H1 (cell line): Measurements from ENCODE around the gene CFAP54. TPM values are rescaled to one million over a fixed set of nuclear protein-coding genes. Genes with fewer than 3 reads are reported as not detected.

ENCODE experiments used
- CTCF ChIA-PET: fragments of 300-600 bp; sonication (Branson Sonifier 250); formaldehyde crosslinking; loops from one replicate; lab custom pipeline; 2021; ENCODE audit not compliant: partially characterized antibody; lab: Charles Lee
- POLR2A ChIA-PET: fragments of 300-600 bp; sonication (Branson Sonifier 250); formaldehyde crosslinking; loops from one replicate; lab custom pipeline; 2021; ENCODE audit warnings: inconsistent platforms; ENCODE audit not compliant: partially characterized antibody; lab: Charles Lee
- DNase-seq, 2 experiments: peaks; one replicate each; pipeline versions ENCODE4 v3.0.0 to v3.0.0-alpha.2; 2010 to 2022; ENCODE audit warnings: low spot score in 2 of 2, low read depth in 1 of 2, mixed read lengths in 1 of 2
- FAIRE-seq: peaks from 2 replicates; lab custom pipeline; 2011; peaks lifted over from hg19 to GRCh38; lab: Jason Lieb, UNC
- H2AFZ ChIP-seq: 2 replicates; pipeline ENCODE4 v1.8.1; 2012; ENCODE audit warnings: low read length, inconsistent platforms
- H2AK5ac ChIP-seq: 2 replicates; pipeline ENCODE4 v1.6.1; 2013; ENCODE audit warnings: low read depth, low read length
- H2BK120ac ChIP-seq: replicated peaks from 2 replicates; pipeline ENCODE3; 2013; ENCODE audit warnings: low read depth, low read length, inconsistent platforms
- H2BK12ac ChIP-seq: 2 replicates; pipeline ENCODE4 v1.6.1; 2013; ENCODE audit warnings: low read depth, low read length
- H2BK15ac ChIP-seq: 2 replicates; pipeline ENCODE4 v1.6.1; 2013; ENCODE audit warnings: low read length
- H2BK20ac ChIP-seq: 2 replicates; pipeline ENCODE4 v1.6.1; 2013; ENCODE audit warnings: low read length
- H2BK5ac ChIP-seq: 2 replicates; pipeline ENCODE4 v1.6.1; 2013; ENCODE audit warnings: low read depth, low read length
- H3K14ac ChIP-seq: 2 replicates; pipeline ENCODE4 v1.6.1; 2013; ENCODE audit warnings: inconsistent platforms; ENCODE audit not compliant: insufficient read length
- H3K18ac ChIP-seq: 2 replicates; pipeline ENCODE4 v1.6.1; 2013; ENCODE audit warnings: low read length; ENCODE audit errors: extremely low read depth
- H3K23ac ChIP-seq: 2 replicates; pipeline ENCODE4 v1.6.1; 2013; ENCODE audit warnings: inconsistent platforms; ENCODE audit not compliant: insufficient read length
- H3K23me2 ChIP-seq: 2 replicates; pipeline ENCODE4 v1.6.1; 2013; ENCODE audit warnings: low read depth, low read length
- H3K27ac ChIP-seq: 2 replicates; pipeline ENCODE4 v1.6.1; 2011; ENCODE audit warnings: low read depth, low read length, inconsistent platforms
- H3K27me3 ChIP-seq, 4 experiments: replicated peaks in 1 of 4; 1 replicate in 1 of 4; 2 replicates in 3 of 4; pipeline versions ENCODE4 v1.6.1 to v1.8.1; 2011 to 2013; ENCODE audit warnings: low read length in 3 of 4, mild to moderate bottlenecking in 3 of 4, inconsistent platforms in 2 of 4, mixed read lengths in 2 of 4, moderate library complexity in 1 of 4; ENCODE audit not compliant: control insufficient read depth in 3 of 4, insufficient read depth in 3 of 4; ENCODE audit errors: extremely low read depth in 1 of 4
- H3K36me3 ChIP-seq, 4 experiments: 2 replicates each; pipeline versions ENCODE4 v1.6.1 to v1.8.1; 2011 to 2013; ENCODE audit warnings: mild to moderate bottlenecking in 4 of 4, low read length in 3 of 4, moderate library complexity in 2 of 4, control low read depth in 1 of 4, inconsistent platforms in 1 of 4; ENCODE audit not compliant: insufficient read depth in 4 of 4, control insufficient read depth in 2 of 4
- H3K4ac ChIP-seq: replicated peaks from 2 replicates; pipeline ENCODE3; 2013; ENCODE audit warnings: low read length, low read depth, mixed read lengths, inconsistent platforms; ENCODE audit not compliant: insufficient read length
- H3K4me1 ChIP-seq, 4 experiments: replicated peaks in 1 of 4; 1 replicate in 1 of 4; 2 replicates in 3 of 4; pipeline versions ENCODE4 v1.6.1 to v1.8.1; 2011 to 2013; ENCODE audit warnings: low read length in 3 of 4, inconsistent platforms in 2 of 4, mixed read lengths in 1 of 4; ENCODE audit not compliant: insufficient read depth in 4 of 4, control insufficient read depth in 3 of 4
- H3K4me2 ChIP-seq, 2 experiments: 2 replicates each; pipeline versions ENCODE4 v1.6.1 to v1.8.1; 2011 to 2013; ENCODE audit warnings: low read depth in 2 of 2, low read length in 2 of 2, control low read depth in 1 of 2, inconsistent platforms in 1 of 2, mild to moderate bottlenecking in 1 of 2; ENCODE audit not compliant: insufficient read depth in 1 of 2
- H3K4me3 ChIP-seq, 4 experiments: fragments of 200-600, 300-600 bp in 1 of 4; sonication (generic), shearing (Covaris generic), sonication (Bioruptor Twin) in 1 of 4; 2 replicates each; pipeline versions ENCODE4 v1.5.1 to v1.8.1; 2011 to 2016; ENCODE audit warnings: low read length in 4 of 4, low read depth in 3 of 4, control low read depth in 2 of 4, inconsistent platforms in 2 of 4, mild to moderate bottlenecking in 2 of 4, mixed read lengths in 1 of 4, moderate library complexity in 1 of 4; ENCODE audit not compliant: insufficient read depth in 2 of 4; ENCODE audit errors: extremely low read depth in 1 of 4
- H3K56ac ChIP-seq: replicated peaks from 2 replicates; pipeline ENCODE3; 2013; ENCODE audit warnings: low read depth, mild to moderate bottlenecking, mixed read lengths, low read length, inconsistent platforms; ENCODE audit not compliant: insufficient read length
- H3K79me1 ChIP-seq: 2 replicates; pipeline ENCODE4 v1.6.1; 2013; ENCODE audit warnings: low read depth, low read length, control low read depth
- H3K79me2 ChIP-seq, 2 experiments: 2 replicates each; pipeline versions ENCODE4 v1.6.1 to v1.8.1; 2012 to 2013; ENCODE audit warnings: low read length in 2 of 2, mild to moderate bottlenecking in 2 of 2, inconsistent platforms in 1 of 2; ENCODE audit not compliant: insufficient read depth in 2 of 2, control insufficient read depth in 1 of 2
- H3K9ac ChIP-seq, 4 experiments: replicated peaks in 1 of 4; 1 replicate in 1 of 4; 2 replicates in 3 of 4; pipeline versions ENCODE4 v1.6.1 to v1.8.1; 2011 to 2013; ENCODE audit warnings: low read depth in 3 of 4, low read length in 3 of 4, control low read depth in 2 of 4, mild to moderate bottlenecking in 2 of 4, moderate library complexity in 2 of 4, inconsistent platforms in 1 of 4; ENCODE audit errors: extremely low read depth in 1 of 4
- H3K9me3 ChIP-seq, 2 experiments: 2 replicates each; pipeline versions ENCODE4 v1.6.1 to v1.8.1; 2012 to 2013; ENCODE audit warnings: mild to moderate bottlenecking in 2 of 2, moderate library complexity in 2 of 2, control low read depth in 1 of 2, inconsistent platforms in 1 of 2, low read depth in 1 of 2, low read length in 1 of 2, mixed read lengths in 1 of 2; ENCODE audit not compliant: insufficient read depth in 2 of 2
- H4K20me1 ChIP-seq, 2 experiments: replicated peaks in 1 of 2; 2 replicates each; pipeline versions ENCODE3 to v1.8.1; 2011 to 2013; ENCODE audit warnings: inconsistent platforms in 2 of 2, low read length in 2 of 2, mild to moderate bottlenecking in 1 of 2; ENCODE audit not compliant: insufficient read depth in 2 of 2, control insufficient read depth in 1 of 2
- H4K5ac ChIP-seq: 2 replicates; pipeline ENCODE4 v1.6.1; 2013; ENCODE audit warnings: low read length, low read depth, mixed read lengths, inconsistent platforms; ENCODE audit not compliant: insufficient read length
- H4K8ac ChIP-seq: 2 replicates; pipeline ENCODE4 v1.8.0; 2013; ENCODE audit warnings: mild to moderate bottlenecking, moderate library complexity, low read length, inconsistent platforms; ENCODE audit not compliant: insufficient read depth; ENCODE audit errors: extremely low read depth
- H4K91ac ChIP-seq: replicated peaks from 2 replicates; pipeline ENCODE3; 2013; ENCODE audit warnings: low read length, mixed read lengths, inconsistent platforms; ENCODE audit not compliant: insufficient read length
- BCL11A ChIP-seq, 2 experiments: IDR thresholded peaks; one replicate each; pipeline ENCODE4 v1.6.1; 2011; ENCODE audit warnings: low read depth in 2 of 2, low read length in 2 of 2, mild to moderate bottlenecking in 2 of 2
- CBX5 ChIP-seq: fragments of 300-800, 300-1000 bp; sonication (generic); IDR thresholded peaks from 2 replicates; pipeline ENCODE4 v1.7.1; 2016; ENCODE audit warnings: antibody characterized with exemption, low read length, low read depth
- CBX8 ChIP-seq: fragments of 300-800, 300-1000 bp; sonication (generic); IDR thresholded peaks from 2 replicates; pipeline ENCODE4 v1.7.1; 2016; ENCODE audit warnings: low read depth, low read length, borderline replicate concordance
- EGR1 ChIP-seq: IDR thresholded peaks from 2 replicates; pipeline ENCODE4 v1.6.1; 2011; ENCODE audit warnings: low read depth, low read length, borderline replicate concordance
- GABPA ChIP-seq: IDR thresholded peaks from 2 replicates; pipeline ENCODE4 v1.6.1; 2011; ENCODE audit warnings: mild to moderate bottlenecking, low read length, moderate library complexity, borderline replicate concordance; ENCODE audit not compliant: insufficient read depth
- KDM5A ChIP-seq: fragments of 200-600 bp; IDR thresholded peaks from 2 replicates; pipeline ENCODE4 v1.7.1; 2012; ENCODE audit warnings: mild to moderate bottlenecking, low read length, inconsistent platforms, mixed read lengths
- MAFK ChIP-seq: IDR thresholded peaks from 2 replicates; pipeline ENCODE4 v1.6.1; 2012; ENCODE audit warnings: low read depth, mild to moderate bottlenecking, improper control_type of control experiment, low read length
- POLR2A ChIP-seq, 2 experiments: IDR thresholded peaks; 1 replicate in 1 of 2; 2 replicates in 1 of 2; pipeline ENCODE4 v1.6.1; 2011; ENCODE audit warnings: low read depth in 2 of 2, low read length in 2 of 2, mild to moderate bottlenecking in 2 of 2; ENCODE audit errors: control extremely low read depth in 1 of 2
- SUZ12 ChIP-seq: fragments of 200-600 bp; sonication (generic); IDR thresholded peaks from 2 replicates; pipeline ENCODE4 v1.6.1; 2012; ENCODE audit warnings: mild to moderate bottlenecking, inconsistent platforms, low read length, moderate library complexity, mixed read lengths
- TEAD4 ChIP-seq: IDR thresholded peaks from 2 replicates; pipeline ENCODE4 v1.6.1; 2012; ENCODE audit warnings: low read depth, low read length, inconsistent platforms, mixed read lengths
- WGBS, 2 experiments: shearing (Covaris generic) in 1 of 2; methylation state at CpG; one replicate each; pipeline versions ENCODE4 v1.1.6 to v1.1.7; 2013 to 2015; ENCODE audit warnings: low lambda C conversion rate in 2 of 2, mixed read lengths in 2 of 2, inconsistent platforms in 1 of 2, low coverage in 1 of 2, missing lambda C conversion rate in 1 of 2; ENCODE audit not compliant: insufficient replicate concordance in 2 of 2, insufficient coverage in 1 of 2, insufficient read length in 1 of 2; ENCODE audit errors: extremely low coverage in 1 of 2, missing lambda C conversion rate in 1 of 2; 5-methylcytosine and 5-hydroxymethylcytosine counted together
- polyA plus RNA-seq, 7 experiments: library from polyadenylated mRNA; depleted of rRNA in 3 of 7; stranded (reverse) in 5 of 7; unstranded in 2 of 7; fragments of >200 nt in 5 of 7; fragments of 200-250 nt in 2 of 7; gene quantifications; 1 replicate in 5 of 7; 2 replicates in 1 of 7; 4 replicates in 1 of 7; pipeline versions ENCODE4 v1.2.1 to v1.2.3, GENCODE V29; 2011 to 2013; ENCODE audit warnings: missing spikeins in 2 of 7, mixed read lengths in 2 of 7
- total RNA-seq: library from RNA; stranded (reverse); fragmentation: NEBNext Ultra II Directional; extraction: Animal tissue kit (Norgen Biotek cat#: 25700); gene quantifications from 2 replicates; pipeline ENCODE4 v1.2.1, GENCODE V29; 2021
- TF ChIP-seq, protein P1 (sequence below): IDR thresholded peaks from 2 replicates; pipeline ENCODE4 v1.6.1; 2011; ENCODE audit warnings: low read length, improper control_type of control experiment
- TF ChIP-seq, protein P2 (sequence below): IDR thresholded peaks from 2 replicates; pipeline ENCODE4 v1.6.1; 2012; ENCODE audit warnings: low read length, inconsistent platforms

Gene CFAP54
- total and polyA plus RNA-seq, 2 of the 8 experiments (the other 6 are each of a cell fraction or from before 2014, with no cell fraction given) = 0.17 to 0.33 TPM

DNA sequence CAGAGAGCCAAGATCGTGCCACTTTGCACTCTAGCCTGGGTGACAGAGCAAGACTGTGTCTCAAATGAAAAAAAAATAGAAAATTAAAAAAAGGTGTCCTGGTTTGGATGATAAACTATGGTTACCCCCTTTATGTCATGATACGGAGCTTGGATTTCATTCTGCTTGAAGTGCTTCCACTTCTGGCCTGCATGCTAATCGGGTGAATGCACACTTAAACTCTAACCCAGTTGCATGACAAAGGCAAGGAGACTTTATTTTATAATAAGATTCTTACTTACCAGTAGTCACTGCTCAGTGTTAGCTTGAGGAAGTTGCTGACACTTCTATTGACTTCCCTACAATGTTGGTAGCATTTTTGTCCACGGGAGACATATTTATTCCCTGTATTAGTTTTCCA is 24.3 kb downstream of the CFAP54 start:
- no peak overlapping the region for H3K4me3 ChIP-seq
- no peak overlapping the region for H2BK120ac ChIP-seq
- no peak overlapping the region for H4K8ac ChIP-seq
- H3K23me2 ChIP-seq = no peaks in the 10 kb centered on the region
- H3K4me2 ChIP-seq = no peak overlapping the region
- no peak overlapping the region for H2BK5ac ChIP-seq
- H3K36me3 ChIP-seq = no peaks in the 10 kb centered on the region
- DNase-seq (no peak), FAIRE-seq (no peak)
- H4K91ac ChIP-seq = no peak overlapping the region
- H2AFZ ChIP-seq = no peak overlapping the region
- 91% methylated on average over 4 of the region's 4 CpGs; no CpG with 5 or more reads in 1 of the 2 experiments for WGBS, 2 experiments
- no peaks in the 10 kb centered on the region for H4K20me1 ChIP-seq
- H3K14ac ChIP-seq = no peak overlapping the region
- H3K4me1 ChIP-seq = peaks cover 0 to 7% (median 0%) of the 10 kb centered on the region in 4 experiments; a peak in 1 of 7 replicates
- H2BK20ac ChIP-seq = no peak overlapping the region
- H3K79me2 ChIP-seq = no peaks in the 10 kb centered on the region
- no peak overlapping the region for H3K4ac ChIP-seq
- H3K18ac ChIP-seq = no peak overlapping the region
- H4K5ac ChIP-seq = no peak overlapping the region
- H2BK12ac ChIP-seq = no peak overlapping the region
- H3K23ac ChIP-seq = no peak overlapping the region
- H3K27me3 ChIP-seq = no peaks in the 10 kb centered on the region
- no peak overlapping the region for H2AK5ac ChIP-seq
- H3K27ac ChIP-seq = no peak overlapping the region
- H3K9ac ChIP-seq = no peak overlapping the region
- no peaks in the 10 kb centered on the region for H3K9me3 ChIP-seq
- ChIA-PET CTCF (interaction anchor here (1.2 to 2.2 kb wide), 4 partner anchors 8 to 453 kb away, joined by 3 to 5 read pairs (median 4); no protein-coding TSS in a partner anchor), POLR2A (no interaction called here)
- no peak overlapping the region for H3K56ac ChIP-seq
- no peak overlapping the region for H2BK15ac ChIP-seq
- H3K79me1 ChIP-seq = no peaks in the 10 kb centered on the region
- TF ChIP-seq CBX8 (no peak), TEAD4 (no peak), MAFK (no peak), EGR1 (no peak), SUZ12 (no peak), GABPA (no peak), CBX5 (no peak), BCL11A (IDR thresholded peaks at IDR 0.05; ENCODE audit: low read depth in 2 of 2, low read length in 2 of 2) (no peak), POLR2A (IDR thresholded peaks at IDR 0.05; ENCODE audit: control extremely low read depth in 1 of 2, low read depth in 2 of 2, low read length in 2 of 2) (no peak), KDM5A (no peak)
- TF ChIP-seq, protein P1, sequence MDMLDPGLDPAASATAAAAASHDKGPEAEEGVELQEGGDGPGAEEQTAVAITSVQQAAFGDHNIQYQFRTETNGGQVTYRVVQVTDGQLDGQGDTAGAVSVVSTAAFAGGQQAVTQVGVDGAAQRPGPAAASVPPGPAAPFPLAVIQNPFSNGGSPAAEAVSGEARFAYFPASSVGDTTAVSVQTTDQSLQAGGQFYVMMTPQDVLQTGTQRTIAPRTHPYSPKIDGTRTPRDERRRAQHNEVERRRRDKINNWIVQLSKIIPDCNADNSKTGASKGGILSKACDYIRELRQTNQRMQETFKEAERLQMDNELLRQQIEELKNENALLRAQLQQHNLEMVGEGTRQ = no peak
- TF ChIP-seq, protein P2, sequence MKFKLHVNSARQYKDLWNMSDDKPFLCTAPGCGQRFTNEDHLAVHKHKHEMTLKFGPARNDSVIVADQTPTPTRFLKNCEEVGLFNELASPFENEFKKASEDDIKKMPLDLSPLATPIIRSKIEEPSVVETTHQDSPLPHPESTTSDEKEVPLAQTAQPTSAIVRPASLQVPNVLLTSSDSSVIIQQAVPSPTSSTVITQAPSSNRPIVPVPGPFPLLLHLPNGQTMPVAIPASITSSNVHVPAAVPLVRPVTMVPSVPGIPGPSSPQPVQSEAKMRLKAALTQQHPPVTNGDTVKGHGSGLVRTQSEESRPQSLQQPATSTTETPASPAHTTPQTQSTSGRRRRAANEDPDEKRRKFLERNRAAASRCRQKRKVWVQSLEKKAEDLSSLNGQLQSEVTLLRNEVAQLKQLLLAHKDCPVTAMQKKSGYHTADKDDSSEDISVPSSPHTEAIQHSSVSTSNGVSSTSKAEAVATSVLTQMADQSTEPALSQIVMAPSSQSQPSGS = no peak
